GM12878 (cell line): ENCODE data around the gene METTL15. TPM values are rescaled to one million over a fixed set of nuclear protein-coding genes. Genes with fewer than 3 reads are reported as not detected.

Experiments
- ATAC-seq: fragments of 200-7000 bp; cut with Tn5 transposase; 3 replicates; pipeline ENCODE4 v1.9.1; 2020; ENCODE audit warnings: mild to moderate bottlenecking, moderate library complexity
- BruUV-seq: library from RNA; stranded (reverse); fragments of 400-500 nt; replicated peaks from 2 replicates; lab custom pipeline; 2021; lab: Mats Ljungman, UMichigan
- CTCF ChIA-PET: fragments of 300-600 bp; sonication (Branson Sonifier 250); formaldehyde crosslinking; extraction: SDS; loops from one replicate; lab custom pipeline; 2021; ENCODE audit warnings: inconsistent platforms; lab: Yijun Ruan, JAX
- POLR2A ChIA-PET: fragments of 350-600 bp; formaldehyde crosslinking; extraction: SDS; loops from one replicate; lab custom pipeline; 2021; ENCODE audit warnings: inconsistent platforms; lab: Charles Lee
- RAD21 ChIA-PET: fragments of 300-600 bp; sonication (Branson Sonifier 250); formaldehyde crosslinking; loops from one replicate; lab custom pipeline; 2023; ENCODE audit warnings: antibody characterized with exemption; ENCODE audit not compliant: unreplicated experiment; lab: Charles Lee
- SMC1A ChIA-PET: fragments of 300-600 bp; sonication (Branson Sonifier 250); formaldehyde crosslinking; loops from one replicate; lab custom pipeline; 2023; ENCODE audit not compliant: unreplicated experiment, uncharacterized antibody; lab: Charles Lee
- DNase-seq: peaks from one replicate; pipeline ENCODE4 v3.0.0-alpha.2; 2011; ENCODE audit warnings: low read depth, low spot score
- FAIRE-seq: peaks from 3 replicates; lab custom pipeline; 2011; peaks lifted over from hg19 to GRCh38; lab: Jason Lieb, UNC
- H2AFZ ChIP-seq: 2 replicates; pipeline ENCODE4 v1.6.0; 2011; ENCODE audit warnings: low read depth, low read length, control low read depth; ENCODE audit not compliant: control insufficient read depth
- H3K27ac ChIP-seq: 2 replicates; pipeline ENCODE4 v1.5.1; 2011; ENCODE audit warnings: control low read depth; ENCODE audit not compliant: control insufficient read depth, insufficient read depth
- H3K27me3 ChIP-seq, 2 experiments: replicated peaks in 1 of 2; 2 replicates each; pipeline versions ENCODE4 v1.6.0 to v1.6.1; 2011; ENCODE audit warnings: low read length in 1 of 2; ENCODE audit not compliant: control insufficient read depth in 2 of 2, insufficient read depth in 2 of 2
- H3K36me3 ChIP-seq, 2 experiments: 2 replicates each; pipeline ENCODE4 v1.5.1; 2011; ENCODE audit warnings: low read length in 1 of 2; ENCODE audit not compliant: control insufficient read depth in 2 of 2, insufficient read depth in 2 of 2
- H3K4me1 ChIP-seq: 2 replicates; pipeline ENCODE4 v1.6.1; 2011; ENCODE audit warnings: mild to moderate bottlenecking, low read length, moderate library complexity, mixed read lengths; ENCODE audit not compliant: control insufficient read depth, insufficient read depth
- H3K4me2 ChIP-seq: 2 replicates; pipeline ENCODE4 v1.6.0; 2011; ENCODE audit warnings: control low read depth; ENCODE audit not compliant: control insufficient read depth, insufficient read depth
- H3K4me3 ChIP-seq: fragments of 200-600 bp; sonication (generic); 2 replicates; pipeline ENCODE4 v1.5.1; 2016
- H3K79me2 ChIP-seq: 2 replicates; pipeline ENCODE4 v1.6.0; 2011; ENCODE audit warnings: low read length; ENCODE audit not compliant: control insufficient read depth, insufficient read depth
- H3K9ac ChIP-seq: 2 replicates; pipeline ENCODE4 v1.8.0; 2011; ENCODE audit warnings: low read length, control low read depth, mixed read lengths; ENCODE audit not compliant: control insufficient read depth, insufficient read depth
- H3K9me3 ChIP-seq: replicated peaks from 3 replicates; pipeline ENCODE4 v1.5.1; 2011; ENCODE audit warnings: mild to moderate bottlenecking, low read length; ENCODE audit not compliant: control insufficient read depth, insufficient read depth
- H4K20me1 ChIP-seq: 2 replicates; pipeline ENCODE4 v1.6.0; 2011; ENCODE audit not compliant: control insufficient read depth, insufficient read depth
- BHLHE40 ChIP-seq, 2 experiments: fragments of 450-650 bp in 1 of 2; IDR thresholded peaks; 2 replicates each; pipeline ENCODE4 v1.6.1; 2011 to 2017; ENCODE audit warnings: low read depth in 2 of 2, borderline replicate concordance in 1 of 2, improper control_type of control experiment in 1 of 2, low read length in 1 of 2, mild to moderate bottlenecking in 1 of 2
- CBFB ChIP-seq: IDR thresholded peaks from 2 replicates; pipeline ENCODE4 v1.6.1; 2016; ENCODE audit warnings: antibody characterized with exemption, low read depth
- JUND ChIP-seq: IDR thresholded peaks from 2 replicates; pipeline ENCODE4 v1.6.1; 2012; ENCODE audit warnings: low read depth, mild to moderate bottlenecking, low read length, improper control_type of control experiment, moderate library complexity
- MEF2B ChIP-seq: fragments of 450-650 bp; IDR thresholded peaks from 2 replicates; pipeline ENCODE4 v1.6.1; 2018; ENCODE audit warnings: mild to moderate bottlenecking, moderate library complexity; ENCODE audit not compliant: partially characterized antibody, poor library complexity, severe bottlenecking
- NKRF ChIP-seq: fragments of 450-650 bp; conservative IDR thresholded peaks from 2 replicates; pipeline ENCODE4 v1.6.1; 2017; ENCODE audit warnings: mild to moderate bottlenecking, moderate library complexity
- POLR2AphosphoS5 ChIP-seq: IDR thresholded peaks from 2 replicates; pipeline ENCODE4 v1.6.1; 2011; ENCODE audit warnings: mild to moderate bottlenecking, low read length, inconsistent platforms
- TARDBP ChIP-seq: IDR thresholded peaks from 2 replicates; pipeline ENCODE4 v1.6.1; 2016; ENCODE audit warnings: borderline replicate concordance
- TCF7 ChIP-seq: IDR thresholded peaks from 2 replicates; pipeline ENCODE4 v1.6.1; 2014; ENCODE audit warnings: antibody characterized with exemption, borderline replicate concordance
- WRNIP1 ChIP-seq: IDR thresholded peaks from 2 replicates; pipeline ENCODE4 v1.6.1; 2011; ENCODE audit warnings: low read depth, low read length, improper control_type of control experiment, borderline replicate concordance
- YBX1 ChIP-seq: fragments of 450-650 bp; IDR thresholded peaks from 2 replicates; pipeline ENCODE4 v1.6.1; 2016; ENCODE audit warnings: antibody characterized with exemption
- ZSCAN29 ChIP-seq: fragments of 450-650 bp; IDR thresholded peaks from 2 replicates; pipeline ENCODE4 v1.6.1; 2017; ENCODE audit warnings: mild to moderate bottlenecking, moderate library complexity
- WGBS: methylation state at CpG from one replicate; pipeline ENCODE4 v1.1.6; 2016; ENCODE audit warnings: low lambda C conversion rate; ENCODE audit not compliant: insufficient replicate concordance, insufficient coverage; ENCODE audit errors: missing lambda C conversion rate; 5-methylcytosine and 5-hydroxymethylcytosine counted together
- in situ Hi-C: fragments of 300-500 bp; cut with MboI; formaldehyde crosslinking; loops from 9 replicates; pipeline ENCODE4 v1.14.3; 2018; ENCODE audit warnings: mixed read lengths
- intact Hi-C: fragments of 100-400 bp; cut with micrococcal nuclease; formaldehyde crosslinking; loops from one replicate; pipeline ENCODE4 v1.14.2; 2022; ENCODE audit not compliant: unreplicated experiment
- polyA plus RNA-seq, 11 experiments: library from polyadenylated mRNA; depleted of rRNA in 4 of 11; unstranded in 6 of 11; stranded (reverse) in 5 of 11; fragments of >200 nt; fragmentation: Nextera tagmentation in 4 of 11; fragmentation: Illumina TruSeq in 1 of 11; extraction: Ambion mirVana in 4 of 11; extraction: Trizol in 1 of 11; gene quantifications; 1 replicate in 1 of 11; 2 replicates in 10 of 11; pipeline versions ENCODE4 v1.2.1 to v1.2.3, GENCODE V29; 2011 to 2016; ENCODE audit warnings: inconsistent platforms in 2 of 11, missing spikeins in 2 of 11, low read depth in 1 of 11
- total RNA-seq, 4 experiments: library from RNA; depleted of rRNA in 3 of 4; stranded (reverse); fragments of >200 nt in 3 of 4; fragmentation: Illumina TruSeq in 1 of 4; extraction: Trizol in 1 of 4; gene quantifications; 2 replicates each; pipeline versions ENCODE4 v1.2.1 to v1.2.3, GENCODE V29; 2013 to 2021

METTL15 gene
- total and polyA plus RNA-seq, 10 of the 15 experiments (the other 5 are each of a cell fraction or from before 2014, with no cell fraction given): 7.9 to 16.9 (median 14.4) TPM

GRCh38 chr11:28107750-28108618 is at the start of gene METTL15, which contains the start of gene KIF18A (continued):
- TF ChIP-seq NKRF (peak; percentile 99), JUND (no peak), YBX1 (no peak), CBFB (peak; percentile 87), POLR2AphosphoS5 (peak; percentile 80)

- CTCF ChIA-PET: interaction anchor here (2.1 kb wide), 1 partner anchor 371 kb away, joined by 5 read pairs; the partner anchor contains the start of gene BDNF
- no peak overlapping the region for H3K4me3 ChIP-seq
- H3K27me3 ChIP-seq: no peaks in the 10 kb centered on the region
- no peak for ATAC-seq
- in situ Hi-C loops (no loop called here), intact Hi-C loops (no loop called here)
- SMC1A ChIA-PET: interaction anchor here (0.7 to 1.6 kb wide), 3 partner anchors 10 to 839 kb away, joined by 3 to 6 read pairs (median 5); no protein-coding TSS in a partner anchor
- no TSS peak for BruUV-seq
- H3K4me2 ChIP-seq: no peak overlapping the region
- peaks cover 0 to 3% of the 10 kb centered on the region in 2 experiments; a peak in 3 of 4 replicates for H3K36me3 ChIP-seq
- no peaks in the 10 kb centered on the region for H3K4me1 ChIP-seq
- H3K79me2 ChIP-seq: no peaks in the 10 kb centered on the region
- no peak for DNase-seq
- POLR2A ChIA-PET: interaction anchor here (1.0 kb wide), 1 partner anchor 9 kb away, joined by 3 read pairs; no protein-coding TSS in a partner anchor
- H4K20me1 ChIP-seq: no peaks in the 10 kb centered on the region
- TF ChIP-seq WRNIP1 (no peak), MEF2B (no peak), ZSCAN29 (no peak), TARDBP (no peak), BHLHE40 (IDR thresholded peaks at IDR 0.05; ENCODE audit: borderline replicate concordance in 1 of 2, low read depth in 2 of 2, low read length in 1 of 2) (no peak), TCF7 (no peak)
- no peak overlapping the region for H2AFZ ChIP-seq
- no peak overlapping the region for H3K9ac ChIP-seq
- no peak overlapping the region for H3K27ac ChIP-seq
- no peak for FAIRE-seq
- no peaks in the 10 kb centered on the region for H3K9me3 ChIP-seq
- RAD21 ChIA-PET: no interaction called here
- WGBS: 100% methylated on average over 1 of the region's 1 CpG
Measured at GRCh38 chr11:28071305-28071704, 36.9 kb upstream of the METTL15 start.
